Left cardiac atrium (tissue), 4 donors: ENCODE results near the gene EFHC2. TPM values are rescaled to one million over a fixed set of nuclear protein-coding genes. Genes with fewer than 3 reads are reported as not detected.

Experiments used
- ATAC-seq, 2 donors: fragments of 200-7000 bp; cut with Tn5 transposase; one replicate each; pipeline ENCODE4 v1.9.1; 2020; ENCODE audit warnings: mild to moderate bottlenecking in 2 of 2, moderate library complexity in 2 of 2
- DNase-seq: peaks from one replicate; pipeline ENCODE4 v3.0.0-alpha.2; 2020
- intact Hi-C, 2 donors: fragments of 100-400 bp; cut with DNase I; formaldehyde crosslinking; loops; one replicate each; pipeline versions ENCODE4 v1.14.1 to v1.15.1; 2022 to 2023
- long read RNA-seq: library from polyadenylated mRNA; unstranded; transcript quantifications from one replicate; pipeline ENCODE4 v2.0.0, GENCODE V29; 2021
- total RNA-seq, 2 donors: library from RNA; stranded (reverse); fragmentation: NEBNext Ultra II Directional; extraction: Animal tissue kit (Norgen Biotek cat#: 25700); gene quantifications; one replicate each; pipeline ENCODE4 v1.2.1, GENCODE V29; 2021
- donor health status: DM: no; HTN: yes; CAD: no.
- donor health status: DM: no; HTN: yes; CAD: no; lungs with severe emphysema.
- donor health status: DM: yes; HTN: yes; CAD: no.
- donor health status: Dilated cardiomyopathy.

Gene EFHC2
- total RNA-seq, result 1 to 10 TPM; 5.1 to 6.4 TPM
- long read RNA-seq, transcript EFHC2-202 (15 exons, 2,464 nt), result major isoform, 6 of 9 reads
- long read RNA-seq, partial matches to known transcripts, result 1 of 9 reads
- long read RNA-seq, other reads (novel, unspliced or antisense), result 2 of 9 reads

DNA sequence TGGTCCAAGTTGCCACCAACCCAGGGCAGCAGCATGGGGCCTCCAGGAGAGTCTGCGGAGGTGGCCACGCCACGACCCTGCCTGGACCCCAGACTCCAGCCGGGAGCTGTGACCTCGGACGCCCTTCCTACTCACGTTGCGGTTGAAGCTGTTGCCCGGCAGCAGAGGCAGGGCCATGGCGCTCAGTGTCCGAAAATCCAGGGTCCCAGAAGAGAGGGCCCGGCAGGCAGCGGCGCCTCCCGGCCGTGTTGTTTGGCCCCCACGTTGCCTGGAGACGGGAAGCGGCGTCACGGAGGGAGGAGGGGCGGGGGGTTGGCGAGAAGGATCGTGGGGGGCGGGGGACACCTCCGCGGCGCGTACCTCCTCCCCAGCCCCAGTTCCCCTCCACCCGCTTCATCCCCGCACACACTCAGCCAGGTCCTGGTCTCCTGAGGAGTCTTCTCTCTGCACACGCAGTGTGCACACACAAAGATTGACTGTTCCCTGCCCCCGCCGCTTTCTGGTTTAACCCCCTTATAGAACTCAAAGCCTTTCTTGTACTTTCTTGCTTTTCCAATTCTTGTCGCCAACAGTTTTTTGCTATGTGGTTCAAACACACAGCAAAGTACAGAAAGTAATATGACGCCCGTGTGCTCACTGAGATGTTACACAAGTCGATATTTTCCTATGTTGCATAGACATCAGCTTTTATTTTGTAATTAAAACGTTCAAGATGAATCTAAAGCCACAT, at the start of gene EFHC2:
Gene EFHC2, minus strand, starts transcription at position 261 of the 730 bp plus-strand sequence. Its CDS starts 84 bp downstream, at position 177.
- intact Hi-C loops, result no loop called here
- peak; percentile 52 for DNase-seq
- peak; percentile 73 to 94 for ATAC-seq

DNA sequence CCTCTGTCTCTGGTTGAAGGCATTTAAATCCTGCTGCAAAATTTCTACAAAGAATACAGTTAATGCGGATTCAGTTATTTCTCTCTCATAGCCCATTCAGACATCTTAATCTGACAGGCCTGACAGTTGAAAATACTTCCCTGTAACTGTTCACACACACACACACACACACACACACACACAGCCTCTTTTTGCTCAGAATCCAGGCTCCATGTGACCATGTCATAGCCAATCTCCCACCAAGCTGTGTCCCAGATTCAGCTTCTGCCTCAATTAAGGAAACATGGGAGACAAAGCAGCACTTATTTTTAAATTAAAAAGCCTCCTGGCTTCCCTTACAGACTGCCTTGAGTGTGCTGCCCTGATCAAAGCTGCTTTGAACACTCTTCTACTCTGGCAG, 49.3 kb upstream of the EFHC2 start:
- no peak for ATAC-seq

DNA sequence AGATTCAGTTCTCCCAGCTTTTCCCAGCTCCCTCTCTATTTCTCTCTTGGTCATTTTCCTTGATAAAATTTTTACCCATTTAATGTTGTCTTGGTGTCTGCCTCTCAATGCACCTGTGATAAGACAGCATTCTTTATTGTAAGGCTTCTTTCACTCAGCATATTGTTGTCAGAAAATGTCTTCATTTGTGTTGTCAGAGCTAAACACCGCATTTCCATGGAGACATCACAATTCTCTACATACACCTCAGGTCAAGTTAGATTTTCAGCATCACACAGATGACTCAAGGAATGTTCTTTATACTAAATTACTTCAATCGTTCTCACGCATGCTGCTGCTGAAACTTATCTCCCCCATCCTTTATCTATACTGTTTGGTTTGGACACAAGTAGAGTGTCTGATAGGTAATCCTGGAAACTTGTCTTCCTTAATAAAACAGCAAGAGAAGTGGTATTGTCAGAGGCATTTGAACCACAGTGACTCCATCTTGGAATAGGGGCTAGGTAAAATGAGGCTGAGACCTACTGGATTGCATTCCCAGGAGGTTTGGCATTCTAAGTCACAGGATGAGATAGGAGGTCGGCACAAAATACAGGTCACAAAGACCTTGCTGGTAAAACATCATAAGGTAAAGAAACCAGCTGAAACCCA, 41.3 kb upstream of the EFHC2 start:
- DNase-seq (no peak), ATAC-seq (no peak)
- intact Hi-C loops, result no loop called here

More for the DNA sequence above, 49.3 kb upstream of the EFHC2 start:
- DNase-seq, result no peak
- intact Hi-C loops, result no loop called here

DNA sequence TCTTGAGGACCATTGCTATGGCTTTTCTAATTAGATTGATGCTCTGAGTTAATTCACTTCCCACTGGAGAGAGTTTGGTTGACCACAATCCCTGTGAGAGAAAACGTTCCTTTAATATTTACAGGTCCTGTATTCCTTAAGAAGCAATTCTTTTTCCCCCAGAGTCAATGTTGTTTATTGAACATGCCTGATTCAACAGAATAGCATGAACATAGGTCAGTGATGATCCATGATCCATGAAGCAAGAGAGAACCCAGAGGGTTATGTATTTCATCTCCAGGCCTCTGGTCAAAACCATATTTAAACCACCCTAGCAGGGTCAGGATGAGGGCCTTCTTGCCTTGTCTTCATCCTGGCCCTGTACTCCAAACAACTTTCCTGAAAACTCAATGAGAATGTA, 39.4 kb upstream of the EFHC2 start:
- DNase-seq (no peak), ATAC-seq (no peak)
- intact Hi-C loops, result no loop called here

DNA sequence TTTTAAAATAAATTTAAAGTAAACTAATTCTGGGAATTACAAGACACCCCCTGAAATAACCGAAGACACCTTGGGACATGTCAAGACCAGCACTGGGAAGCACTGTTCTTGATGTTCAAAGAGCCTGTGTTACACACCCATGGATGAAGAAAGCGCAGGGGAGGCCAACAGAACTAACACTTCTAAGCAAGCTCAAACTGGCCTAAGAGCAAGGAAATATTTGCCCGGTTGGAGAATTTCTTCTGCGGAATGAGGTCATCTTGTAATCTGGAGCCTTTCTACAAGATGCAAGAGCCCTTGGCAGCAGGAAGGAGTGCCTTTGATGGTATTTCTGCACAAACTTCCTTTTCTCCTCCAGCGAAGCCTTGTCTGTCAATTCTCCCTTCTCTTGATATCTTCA, 9.3 kb upstream of the EFHC2 start:
- no peak for DNase-seq
- no peak for ATAC-seq
- intact Hi-C loops, result no loop called here

DNA sequence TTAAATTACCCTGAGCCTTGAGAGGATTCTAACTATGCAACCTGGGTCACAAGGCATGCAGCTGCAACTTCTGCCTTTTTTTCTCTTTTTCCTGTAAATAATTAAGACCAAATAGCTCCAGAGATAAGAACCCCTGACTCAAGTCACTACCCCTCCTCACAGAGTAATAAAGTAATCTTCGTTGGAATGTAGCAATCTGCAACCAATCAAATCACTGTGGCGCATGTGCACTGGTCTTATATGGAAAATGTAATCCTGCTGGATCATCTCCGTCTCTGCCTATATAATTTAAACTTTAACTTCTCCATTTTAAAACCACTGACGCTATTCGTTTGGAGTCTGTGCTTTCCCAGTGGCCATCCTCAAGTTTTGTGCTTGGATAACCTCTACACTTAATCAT, 6.1 kb upstream of the EFHC2 start:
- DNase-seq, result no peak
- no peak for ATAC-seq
- intact Hi-C loops, result no loop called here

DNA sequence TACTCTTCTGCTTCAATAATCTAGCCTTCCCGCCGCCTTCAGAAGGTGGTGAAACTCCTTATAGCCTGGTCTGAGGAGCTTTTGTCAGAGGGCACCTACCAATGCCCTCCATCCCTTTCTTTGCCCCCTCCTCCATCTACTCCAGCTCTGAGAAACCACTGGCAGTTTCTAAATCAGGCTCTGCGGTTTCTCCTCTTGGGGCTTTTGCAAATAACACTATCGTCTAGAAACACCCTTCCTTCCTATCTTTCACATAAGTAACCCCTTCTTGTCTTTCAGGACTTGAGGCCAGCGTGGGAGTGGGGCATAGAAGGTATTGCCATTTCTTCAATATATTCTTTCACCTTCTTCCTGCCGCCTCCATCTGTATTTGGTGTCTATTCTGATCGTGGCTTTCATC, 1.2 kb upstream of the EFHC2 start:
- DNase-seq (no peak), ATAC-seq (no peak)
- intact Hi-C loops, result no loop called here

GRCh38 chrX:44344194-44344593, 722 bp upstream of the EFHC2 start:
- peak; percentile 36 for DNase-seq
- peak in 1 of 2 donors; percentile 66 for ATAC-seq
- intact Hi-C loops, result no loop called here

- no peak for ATAC-seq
- intact Hi-C loops, result no loop called here
- DNase-seq, result no peak
Measured at GRCh38 chrX:44342866-44343265, 606 bp downstream of the EFHC2 start.

- DNase-seq (no peak), ATAC-seq (no peak)
- intact Hi-C loops, result no loop called here
Measured at GRCh38 chrX:44338361-44338760, 5.1 kb downstream of the EFHC2 start.

DNA sequence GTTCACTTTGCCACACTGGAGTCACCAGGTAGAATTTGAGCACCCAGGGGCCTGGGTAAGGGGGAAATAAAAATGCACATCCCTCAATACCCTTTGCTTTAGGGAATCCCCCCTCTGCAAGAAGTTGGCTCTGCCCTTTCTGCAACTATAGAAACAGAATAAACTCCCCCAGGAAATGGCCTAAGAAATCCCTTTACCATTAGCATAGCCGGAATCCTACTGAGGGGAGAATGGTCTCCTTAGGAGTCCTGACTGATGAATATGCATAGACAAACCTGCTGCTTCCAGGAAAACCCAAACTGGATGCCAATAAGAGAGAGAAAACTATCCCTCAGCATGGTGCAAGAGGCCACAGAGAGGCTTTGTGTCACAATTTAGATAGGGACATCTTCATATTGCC, 11.0 kb downstream of the EFHC2 start:
- intact Hi-C loops, result no loop called here
- DNase-seq, result no peak
- no peak for ATAC-seq

DNA sequence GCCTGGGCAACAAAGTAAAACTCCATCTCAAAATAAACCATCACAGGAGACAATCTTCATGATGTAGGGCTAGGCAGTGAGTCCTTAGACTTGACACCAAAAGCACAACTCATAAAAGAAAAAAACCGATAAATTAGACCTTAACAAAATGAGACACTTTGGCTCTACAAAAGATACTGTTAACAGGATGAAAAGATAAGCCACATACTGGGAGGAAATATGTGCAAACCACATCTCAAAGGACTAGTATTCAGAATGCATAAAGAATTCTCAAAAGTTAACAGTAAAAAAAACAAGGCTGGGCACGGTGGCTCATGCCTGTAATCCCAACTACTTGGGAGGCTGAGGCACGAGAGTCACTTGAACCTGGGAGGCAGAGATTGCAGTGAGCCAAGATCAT, 13.2 kb downstream of the EFHC2 start:
- no peak for ATAC-seq
- no peak for DNase-seq
- intact Hi-C loops, result no loop called here

GRCh38 chrX:44319550-44319949, 23.9 kb downstream of the EFHC2 start:
- DNase-seq (no peak), ATAC-seq (no peak)
- intact Hi-C loops, result no loop called here

- intact Hi-C loops, result no loop called here
- no peak for ATAC-seq
- no peak for DNase-seq
Measured at GRCh38 chrX:44317181-44317580, 26.3 kb downstream of the EFHC2 start.

GRCh38 chrX:44314808-44315207, 28.7 kb downstream of the EFHC2 start:
- DNase-seq, result no peak
- intact Hi-C loops, result no loop called here
- no peak for ATAC-seq

DNA sequence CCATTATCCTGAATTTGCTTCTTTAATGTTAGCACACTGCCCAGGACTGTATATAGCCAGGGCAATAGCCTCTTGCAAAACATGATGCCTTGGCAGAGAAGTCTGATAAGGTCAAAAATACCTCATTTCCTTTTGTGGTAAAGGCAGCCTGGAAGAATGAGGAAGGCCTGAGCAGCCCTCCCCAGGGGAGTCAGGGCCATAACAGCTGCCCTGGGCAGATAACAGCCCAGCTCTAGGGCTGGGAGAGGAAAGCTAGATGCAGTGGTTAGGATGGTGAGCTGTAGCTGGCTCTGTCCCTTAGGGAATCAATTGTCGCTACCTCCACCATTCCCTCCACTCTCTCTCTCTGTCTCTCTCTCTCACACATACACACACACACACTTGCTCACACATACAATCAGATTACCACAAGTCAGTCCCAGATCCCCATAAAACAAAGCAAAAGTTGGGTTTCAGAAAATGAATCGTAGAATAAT, 29.2 kb downstream of the EFHC2 start:
- ATAC-seq, result peak; percentile 76 to 86
- peak; percentile 27 for DNase-seq
- intact Hi-C loops, result no loop called here

DNA sequence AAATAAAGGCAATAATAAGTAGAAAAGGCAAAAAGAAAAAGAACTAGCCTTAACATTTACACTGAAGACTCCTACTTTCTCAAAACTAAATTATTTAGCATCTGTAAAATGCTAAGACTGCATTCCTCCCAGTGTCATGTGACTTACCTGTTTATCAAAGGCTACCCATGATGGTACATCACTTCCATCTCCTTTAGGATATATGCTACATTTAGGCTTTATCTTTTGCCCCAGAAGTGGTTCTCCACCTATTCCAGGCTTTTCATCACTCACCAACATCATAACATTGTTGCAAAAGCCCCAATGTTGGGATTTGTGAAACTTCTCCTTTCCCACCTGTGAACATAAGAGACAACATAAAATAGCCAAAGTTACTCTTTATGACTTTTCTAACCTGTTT, 31.1 kb downstream of the EFHC2 start:
- DNase-seq, result no peak

GRCh38 chrX:44310227-44310626, 33.2 kb downstream of the EFHC2 start:
- ATAC-seq, result no peak
- intact Hi-C loops, result no loop called here
- no peak for DNase-seq

More for the DNA sequence above, 31.1 kb downstream of the EFHC2 start:
- intact Hi-C loops, result no loop called here
- no peak for ATAC-seq

DNA sequence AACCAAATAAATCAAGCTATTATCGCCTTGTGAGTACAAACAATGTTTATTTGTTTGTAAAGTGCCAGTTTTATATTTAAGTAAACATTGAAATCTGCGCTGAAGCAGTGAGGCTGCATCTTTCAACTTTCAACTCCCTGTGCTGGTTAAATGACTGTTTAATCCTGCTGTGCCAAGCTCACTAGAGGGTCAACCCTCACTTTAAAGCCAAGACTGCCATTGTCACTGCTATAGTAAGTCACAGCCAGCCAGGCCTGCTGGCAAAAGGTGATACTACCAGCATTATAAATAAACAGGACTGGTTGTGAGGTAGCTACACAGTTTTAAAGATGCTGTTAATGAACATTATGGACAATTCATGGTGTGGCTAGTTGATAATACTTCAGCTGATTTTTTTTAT, 34.6 kb downstream of the EFHC2 start:
- DNase-seq (no peak), ATAC-seq (no peak)
- intact Hi-C loops, result no loop called here

- intact Hi-C loops, result no loop called here
- no peak for ATAC-seq
- no peak for DNase-seq
Measured at GRCh38 chrX:44306356-44306755, 37.1 kb downstream of the EFHC2 start.

GRCh38 chrX:44305921-44306320, 37.6 kb downstream of the EFHC2 start:
- DNase-seq, result no peak
- no peak for ATAC-seq
- intact Hi-C loops, result no loop called here
